GM18517 (cell line): ENCODE measurements around the gene PPFIBP1.
"Not testable (repeated sequence)": the region's sequence is repeated elsewhere in the genome, so short reads cannot be mapped to it uniquely, and the experiment has no call there.

ENCODE experiments used
- ATAC-seq: cut with Tn5 transposase; IDR thresholded peaks from one replicate; pipeline ENCODE4 v1.9.1; 2021; ENCODE audit warnings: mild to moderate bottlenecking, moderate library complexity; ENCODE audit not compliant: unreplicated experiment

Gene PPFIBP1

GRCh38 chr12:27620121-27620520, 96.1 kb downstream of the PPFIBP1 start:
- ATAC-seq = no peak

GRCh38 chr12:27622436-27623195, 98.6 kb downstream of the PPFIBP1 start:
- no peak for ATAC-seq

DNA sequence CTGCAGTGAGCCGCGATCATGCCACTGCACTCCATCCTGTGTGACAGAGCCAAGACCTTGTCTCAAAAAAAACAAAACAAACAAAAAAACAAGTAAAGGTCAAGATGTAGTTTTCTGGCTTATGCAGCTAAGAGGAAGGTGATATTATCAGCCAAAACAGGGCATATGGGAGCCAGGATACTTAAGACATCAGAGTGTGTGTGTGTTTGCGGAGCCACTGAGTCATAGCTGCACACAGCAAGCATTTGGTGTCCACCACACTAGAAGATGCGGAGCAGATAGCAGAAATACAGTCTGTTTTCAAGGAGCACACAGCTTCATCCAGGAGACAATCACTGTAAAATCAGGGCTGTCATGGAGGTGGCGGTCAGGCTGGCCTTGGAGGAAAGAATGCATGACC, 99.6 kb downstream of the PPFIBP1 start:
- ATAC-seq = no peak

DNA sequence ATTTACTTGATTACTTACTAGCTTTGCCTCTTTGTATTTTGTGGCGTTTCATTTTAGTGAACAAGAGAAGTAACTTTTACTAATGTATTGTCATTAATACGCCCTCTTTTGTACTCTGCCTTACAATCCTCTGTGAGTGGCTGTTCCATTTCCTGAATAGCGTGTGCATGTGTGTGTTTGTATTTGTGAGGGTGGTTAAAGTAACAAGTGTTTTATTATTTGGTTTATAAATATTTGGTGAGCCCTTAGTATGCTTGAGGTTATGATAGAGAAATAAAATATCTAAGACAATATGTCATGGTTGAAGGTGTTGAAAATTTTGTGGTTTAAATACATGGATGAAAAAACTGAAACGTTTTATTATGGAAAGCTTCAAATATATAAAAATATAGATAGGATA, 100.6 kb downstream of the PPFIBP1 start:
- ATAC-seq = no peak

- ATAC-seq = no peak
Measured at GRCh38 chr12:27627123-27627852, 103.3 kb downstream of the PPFIBP1 start.

GRCh38 chr12:27627853-27628469, 104.0 kb downstream of the PPFIBP1 start:
- ATAC-seq = not testable (repeated sequence)

GRCh38 chr12:27630219-27630618, 106.2 kb downstream of the PPFIBP1 start:
- ATAC-seq = not testable (repeated sequence)

GRCh38 chr12:27631365-27631764, 107.4 kb downstream of the PPFIBP1 start:
- ATAC-seq = no peak

GRCh38 chr12:27631813-27632491, 107.9 kb downstream of the PPFIBP1 start:
- ATAC-seq = no peak

GRCh38 chr12:27635349-27635972, 111.5 kb downstream of the PPFIBP1 start:
- no peak for ATAC-seq

- not testable (repeated sequence) for ATAC-seq
Measured at GRCh38 chr12:27636569-27636968, 112.6 kb downstream of the PPFIBP1 start.

DNA sequence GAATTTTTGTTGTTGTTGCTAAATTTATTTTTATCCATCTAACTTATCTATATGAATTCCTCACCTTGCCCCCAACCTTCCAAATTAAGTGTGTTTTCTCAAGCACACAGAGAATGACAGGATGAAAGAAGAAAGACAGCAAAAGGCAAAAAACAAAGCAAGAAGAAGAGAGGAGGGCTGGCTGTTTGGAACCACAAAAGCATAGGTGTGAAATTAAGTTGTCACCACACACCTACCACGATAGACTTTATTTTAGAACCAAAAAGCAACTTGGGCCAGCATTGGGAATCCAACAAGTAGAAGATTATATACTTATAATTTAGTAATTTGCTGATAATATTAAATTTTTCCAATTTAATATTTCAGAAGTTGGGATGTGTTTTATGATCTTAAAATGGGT, 113.5 kb downstream of the PPFIBP1 start:
- no peak for ATAC-seq

- no peak for ATAC-seq
Measured at GRCh38 chr12:27639265-27639664, 115.3 kb downstream of the PPFIBP1 start.

GRCh38 chr12:27640566-27641200, 116.7 kb downstream of the PPFIBP1 start:
- ATAC-seq = not testable (repeated sequence)

GRCh38 chr12:27642361-27642760, 118.4 kb downstream of the PPFIBP1 start:
- not testable (repeated sequence) for ATAC-seq

GRCh38 chr12:27642892-27643291, 118.9 kb downstream of the PPFIBP1 start:
- ATAC-seq = not testable (repeated sequence)

DNA sequence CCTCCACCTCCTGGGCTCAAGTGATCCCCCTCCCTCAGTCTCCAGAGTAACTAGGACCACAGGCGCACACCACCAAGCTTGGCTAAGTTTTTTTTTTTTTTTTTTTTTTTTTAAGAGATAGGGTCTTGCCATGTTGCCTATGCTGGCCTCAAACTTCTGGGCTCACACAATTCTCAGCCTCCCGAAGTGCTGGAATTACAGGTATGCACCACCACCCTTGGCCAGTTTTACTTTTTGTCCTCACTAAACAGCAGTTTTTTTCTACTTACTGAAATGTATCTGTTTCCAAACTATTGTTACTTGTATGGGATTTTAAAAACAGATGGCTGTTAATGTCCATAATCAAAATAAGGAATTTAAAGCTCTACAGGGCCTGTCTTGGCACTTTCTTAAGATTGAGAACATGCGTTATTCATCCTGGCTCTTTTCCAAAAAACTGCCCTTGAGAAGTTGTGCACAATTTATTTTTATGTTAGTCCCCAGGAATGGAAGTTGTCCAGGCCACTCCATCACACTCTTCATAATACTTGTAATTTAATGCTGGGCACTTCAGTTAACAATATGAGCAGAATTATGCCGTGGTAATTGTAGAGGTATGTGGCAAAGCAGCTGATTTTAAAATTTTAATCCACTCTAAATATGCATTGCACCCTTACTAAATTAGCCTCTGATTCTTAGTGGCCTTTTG, 120.3 kb downstream of the PPFIBP1 start:
- ATAC-seq = no peak

DNA sequence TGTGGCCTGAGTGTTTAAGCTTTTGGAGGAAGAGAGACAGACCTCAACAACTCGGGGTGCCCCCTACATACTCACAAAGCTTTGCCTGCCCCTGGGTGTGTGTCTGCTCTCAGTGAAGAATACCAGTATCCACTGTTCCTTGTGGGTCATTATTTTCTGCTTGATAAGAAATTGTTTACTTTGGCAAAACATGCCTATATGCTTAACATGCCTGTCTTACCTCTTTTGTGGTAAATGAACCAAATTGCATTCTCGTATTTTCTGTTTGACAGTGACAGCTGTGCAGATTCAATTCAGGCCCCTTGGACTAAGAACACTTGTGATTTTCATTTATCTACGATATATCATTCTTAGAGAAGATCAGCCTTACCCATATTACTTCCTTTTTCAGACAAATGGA, 121.7 kb downstream of the PPFIBP1 start:
- ATAC-seq = no peak

- no peak for ATAC-seq
Measured at GRCh38 chr12:27646149-27646548, 122.1 kb downstream of the PPFIBP1 start.

GRCh38 chr12:27650011-27650410, 126.0 kb downstream of the PPFIBP1 start:
- no peak for ATAC-seq
